Measurements from ENCODE around the gene EPHB1. TPM values are rescaled to one million over a fixed set of nuclear protein-coding genes. Genes with fewer than 3 reads are reported as not detected.

Gene EPHB1
- total and polyA plus RNA-seq, 2 of the 13 experiments (the other 11 are each of a cell fraction or from before 2014, with no cell fraction given): 0.07 to 0.21 TPM

GRCh38 chr3:135228201-135228600 lies 433.1 kb downstream of the EPHB1 start:
- no TSS peak for BruUV-seq (replicated peaks)
- 1% methylated on average over 3 of the region's 3 CpGs for WGBS (ENCODE audit: low lambda C conversion rate)

More at GRCh38 chr3:135228201-135228600, 433.1 kb downstream of the EPHB1 start:
- Histone ChIP-seq H3K27me3 (ENCODE audit: control insufficient read depth in 1 of 2, insufficient read depth in 2 of 2, low read length in 2 of 2) (no peaks in the 10 kb centered on the region), H3K4me1 (ENCODE audit: insufficient read depth, low read length) (no peaks in the 10 kb centered on the region), H3K9ac (ENCODE audit: insufficient read depth, low read depth, low read length) (no peak overlapping the region), H2AFZ (ENCODE audit: low read length) (no peak overlapping the region), H3K79me2 (ENCODE audit: insufficient read depth, low read length) (no peaks in the 10 kb centered on the region), H3K4me3 (replicated peaks in 1 of 3; ENCODE audit: insufficient read depth in 1 of 3, low read depth in 2 of 3, low read length in 3 of 3) (no peak overlapping the region), H3K9me3 (ENCODE audit: low read length) (no peaks in the 10 kb centered on the region), H4K20me1 (ENCODE audit: insufficient read depth, low read length) (no peaks in the 10 kb centered on the region), H3K27ac (ENCODE audit: extremely low read length, insufficient read depth, low read length) (no peak overlapping the region), H3K36me3 (replicated peaks in 1 of 2; ENCODE audit: control insufficient read depth in 1 of 2, insufficient read depth in 2 of 2, low read length in 2 of 2) (no peaks in the 10 kb centered on the region), H3K4me2 (ENCODE audit: low read depth, low read length) (no peak overlapping the region)
- in situ Hi-C loops (cut with HindIII; ENCODE audit: extremely low pct_ligation_motif_present, low pct_unique_long_range_greater_than_20kb) (no loop called here), intact Hi-C loops (cut with micrococcal nuclease; ENCODE audit: unreplicated experiment) (no loop called here)
- DNase-seq (ENCODE audit: low spot score) (no peak), FAIRE-seq (no peak), ATAC-seq (no peak)
- TF ChIP-seq ZFP36 (IDR thresholded peaks at IDR 0.05; ENCODE audit: borderline replicate concordance, low read depth, low read length, partially characterized antibody) (no peak), CTCF (CRISPR knock-in tag; IDR thresholded peaks at IDR 0.05) (no peak), SP4 (CRISPR knock-in tag; IDR thresholded peaks at IDR 0.05) (no peak), NR2F2 (IDR thresholded peaks at IDR 0.05; ENCODE audit: borderline replicate concordance, low read depth) (no peak), MIER3 (CRISPR knock-in tag; IDR thresholded peaks at IDR 0.05; ENCODE audit: borderline replicate concordance) (no peak), PCBP2 (optimal IDR thresholded peaks at IDR 0.05; ENCODE audit: low read depth, low read length, poor library complexity, severe bottlenecking) (no peak), ZNF740 (CRISPR knock-in tag; IDR thresholded peaks at IDR 0.05) (no peak), NFIB (CRISPR knock-in tag; IDR thresholded peaks at IDR 0.05; ENCODE audit: borderline replicate concordance) (no peak), ZNF501 (CRISPR knock-in tag; IDR thresholded peaks at IDR 0.05) (no peak), GTF2F1 (IDR thresholded peaks at IDR 0.05; ENCODE audit: low read length) (no peak), ERF (CRISPR knock-in tag; IDR thresholded peaks at IDR 0.05) (no peak), ZNF468 (CRISPR knock-in tag; IDR thresholded peaks at IDR 0.05) (no peak)
- ChIA-PET POLR2A (no interaction called here), CTCF (ENCODE audit: low intra/inter-chr PET ratio, low total read pairs) (no interaction called here)
